A673 (cell line): ENCODE measurements around the gene RPTOR. TPM values are rescaled to one million over a fixed set of nuclear protein-coding genes. Genes with fewer than 3 reads are reported as not detected.

ENCODE experiments used
- BruUV-seq: library from RNA; stranded (reverse); fragments of 400-500 nt; replicated peaks from 2 replicates; lab custom pipeline; 2021; lab: Mats Ljungman, UMichigan
- CTCF ChIA-PET: fragments of 300-600 bp; sonication (Branson Sonifier 250); formaldehyde crosslinking; loops from one replicate; lab custom pipeline; 2022; ENCODE audit warnings: antibody characterized with exemption; lab: Charles Lee
- POLR2A ChIA-PET: fragments of 300-600 bp; sonication (Branson Sonifier 250); formaldehyde crosslinking; loops from one replicate; lab custom pipeline; 2022; ENCODE audit warnings: antibody characterized with exemption; ENCODE audit not compliant: low non-redundant PET; lab: Charles Lee
- DNase-seq: peaks from one replicate; pipeline ENCODE4 v3.0.0-alpha.2; 2015; ENCODE audit warnings: low spot score
- H3K27ac ChIP-seq: fragments of 200-600 bp; sonication (generic); 2 replicates; pipeline ENCODE4 v1.5.1; 2016; ENCODE audit warnings: mixed run types, low read depth, mild to moderate bottlenecking, mixed read lengths, antibody characterized with exemption, low read length; ENCODE audit not compliant: poor library complexity, severe bottlenecking
- H3K27me3 ChIP-seq: fragments of 200-600 bp; sonication (generic); replicated peaks from 2 replicates; pipeline ENCODE4 v1.6.1; 2017; ENCODE audit warnings: mixed run types, low read depth, mild to moderate bottlenecking, mixed read lengths, antibody characterized with exemption, low read length; ENCODE audit not compliant: insufficient read depth, poor library complexity
- H3K36me3 ChIP-seq: fragments of 200-600 bp; sonication (generic); 2 replicates; pipeline ENCODE4 v1.6.1; 2016; ENCODE audit warnings: mixed run types, mild to moderate bottlenecking, mixed read lengths, antibody characterized with exemption, low read length; ENCODE audit not compliant: insufficient read depth, poor library complexity, severe bottlenecking
- H3K4me1 ChIP-seq: fragments of 200-600 bp; sonication (generic); 2 replicates; pipeline ENCODE4 v1.6.1; 2017; ENCODE audit warnings: mixed run types, mild to moderate bottlenecking, mixed read lengths, antibody characterized with exemption, low read length; ENCODE audit not compliant: insufficient read depth, poor library complexity, severe bottlenecking
- H3K4me3 ChIP-seq: fragments of 200-600 bp; sonication (generic); 2 replicates; pipeline ENCODE4 v1.5.1; 2016; ENCODE audit warnings: low read depth, mixed run types, mild to moderate bottlenecking, mixed read lengths, low read length; ENCODE audit not compliant: poor library complexity, severe bottlenecking
- H3K9me3 ChIP-seq: fragments of 200-600 bp; sonication (generic); 2 replicates; pipeline ENCODE4 v1.6.1; 2016; ENCODE audit warnings: mixed run types, low read depth, mild to moderate bottlenecking, mixed read lengths, antibody characterized with exemption, low read length; ENCODE audit not compliant: poor library complexity, severe bottlenecking
- CTCF ChIP-seq: fragments of 300-800, 200-600 bp; sonication (generic); conservative IDR thresholded peaks from 2 replicates; pipeline ENCODE4 v1.5.1; 2017; ENCODE audit warnings: low read depth, mild to moderate bottlenecking, antibody characterized with exemption, low read length, moderate library complexity, mixed read lengths
- EZH2 ChIP-seq: fragments of 200-600 bp; sonication (generic); IDR thresholded peaks from 2 replicates; pipeline ENCODE4 v1.6.1; 2017; ENCODE audit warnings: borderline replicate concordance, low read depth, mild to moderate bottlenecking, mixed read lengths, antibody characterized with exemption, low read length; ENCODE audit not compliant: poor library complexity, severe bottlenecking
- intact Hi-C: fragments of 100-400 bp; cut with micrococcal nuclease; formaldehyde crosslinking; loops from one replicate; pipeline ENCODE4 v1.10.0; 2022; ENCODE audit not compliant: unreplicated experiment
- total RNA-seq: library from RNA; stranded (reverse); gene quantifications from 2 replicates; pipeline ENCODE4 v1.2.3, GENCODE V29; 2021

RPTOR gene
- total RNA-seq, 1 experiment from 2014 or later, result 55.2 TPM

GRCh38 chr17:80708480-80708879 is 163.8 kb downstream of the RPTOR start:
- intact Hi-C loops, result no loop called here
- no peaks in the 10 kb centered on the region for H3K9me3 ChIP-seq
- H3K4me3 ChIP-seq, result no peak overlapping the region
- no peaks in the 10 kb centered on the region for H3K27me3 ChIP-seq
- no peak for TF ChIP-seq CTCF
- no peak for TF ChIP-seq EZH2
- no peak overlapping the region for H3K27ac ChIP-seq
- no peaks in the 10 kb centered on the region for H3K36me3 ChIP-seq
- no peak for DNase-seq
- ChIA-PET CTCF (no interaction called here), POLR2A (no interaction called here)
- no TSS peak for BruUV-seq
- H3K4me1 ChIP-seq, result peaks cover 6% of the 10 kb centered on the region

- Histone ChIP-seq H3K4me3 (no peak overlapping the region), H3K27ac (no peak overlapping the region), H3K27me3 (no peaks in the 10 kb centered on the region), H3K36me3 (no peaks in the 10 kb centered on the region), H3K9me3 (no peaks in the 10 kb centered on the region), H3K4me1 (peaks cover 6% of the 10 kb centered on the region)
- no peak for TF ChIP-seq CTCF
- TF ChIP-seq EZH2, result no peak
- intact Hi-C loops, result no loop called here
- POLR2A ChIA-PET, result no interaction called here
- CTCF ChIA-PET, result no interaction called here
- DNase-seq, result peak; percentile 33
- BruUV-seq, result no TSS peak
Measured at GRCh38 chr17:80709090-80709695, 164.6 kb downstream of the RPTOR start.

GRCh38 chr17:80710714-80711302 is 166.2 kb downstream of the RPTOR start:
- Histone ChIP-seq H3K9me3 (no peaks in the 10 kb centered on the region), H3K27ac (no peak overlapping the region), H3K4me1 (no peaks in the 10 kb centered on the region), H3K4me3 (no peak overlapping the region), H3K36me3 (no peaks in the 10 kb centered on the region), H3K27me3 (no peaks in the 10 kb centered on the region)
- BruUV-seq, result TSS peak; percentile 10
- TF ChIP-seq CTCF (no peak), EZH2 (no peak)
- POLR2A ChIA-PET, result no interaction called here
- CTCF ChIA-PET, result no interaction called here
- no peak for DNase-seq
- intact Hi-C loops, result no loop called here
